ENCODE data around the gene RHOU. TPM values are rescaled to one million over a fixed set of nuclear protein-coding genes. Genes with fewer than 3 reads are reported as not detected.

Gene RHOU
- total and polyA plus RNA-seq, 2 donors = 8.8 to 23.9 TPM

DNA sequence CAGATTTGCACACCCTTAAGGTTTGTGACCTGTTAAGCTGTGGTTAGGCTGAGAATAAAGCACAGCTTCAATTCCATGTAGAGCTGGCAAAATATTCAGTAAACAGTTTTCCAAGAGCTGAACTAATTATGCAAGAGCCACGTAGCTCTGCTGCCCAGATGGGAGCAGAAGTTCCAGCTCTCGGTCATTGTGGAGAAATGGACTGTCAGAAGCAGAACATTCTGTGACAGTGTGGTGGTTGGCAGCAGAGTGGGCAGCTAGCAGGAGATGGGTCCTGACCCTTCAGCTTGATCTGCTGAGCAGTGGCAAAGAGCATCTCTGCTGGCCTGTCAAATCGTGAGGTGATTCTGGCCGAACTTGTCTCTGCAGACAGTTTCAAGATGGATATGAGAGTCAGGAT lies 23.2 kb downstream of the RHOU start:
- 97% methylated on average over 4 of the region's 4 CpGs for WGBS
- DNase-seq (ENCODE audit: low read depth in 6 of 9, low spot score in 9 of 9) = no peak
- Histone ChIP-seq H3K36me3 (ENCODE audit: control insufficient read depth in 2 of 2, insufficient read depth in 2 of 2, low read length in 1 of 2) (no peaks in the 10 kb centered on the region), H3K27me3 (ENCODE audit: control insufficient read depth in 2 of 2, insufficient read depth in 1 of 2, low read length in 1 of 2) (peaks cover 2 to 9% of the 10 kb centered on the region in 2 donors), H3K9me3 (ENCODE audit: control insufficient read depth in 2 of 2, insufficient read depth in 1 of 2, low read length in 1 of 2) (no peaks in the 10 kb centered on the region), H3K27ac (ENCODE audit: low read depth in 1 of 2, low read length in 1 of 2) (no peak overlapping the region), H3K4me3 (ENCODE audit: low read length in 2 of 2) (no peak overlapping the region), H3K4me1 (ENCODE audit: control insufficient read depth in 2 of 2, insufficient read depth in 2 of 2, low read length in 2 of 2) (no peaks in the 10 kb centered on the region)

DNA sequence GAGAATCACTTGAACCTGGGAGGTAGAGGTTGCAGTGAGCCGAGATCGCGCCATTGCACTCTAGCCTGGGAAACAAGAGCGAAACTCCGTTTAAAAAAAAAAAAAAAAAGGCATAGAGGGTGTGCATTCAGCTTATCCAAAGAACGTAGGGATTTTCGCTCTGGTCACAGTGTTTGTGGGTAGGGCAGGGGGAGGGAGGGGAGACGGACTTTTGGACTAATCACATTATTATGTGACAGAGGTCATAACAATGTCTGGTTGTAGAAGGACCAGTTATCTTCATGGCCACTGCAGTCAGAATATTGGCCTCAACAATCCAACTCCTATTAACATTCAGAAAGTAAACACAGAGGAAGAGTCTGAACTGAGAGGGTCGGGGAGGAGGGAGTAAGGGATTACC lies 25.7 kb downstream of the RHOU start:
- no peak overlapping the region for H3K4me3 ChIP-seq (ENCODE audit: low read length in 2 of 2)
- H3K9me3 ChIP-seq (ENCODE audit: control insufficient read depth in 2 of 2, insufficient read depth in 1 of 2, low read length in 1 of 2) = no peaks in the 10 kb centered on the region
- no peaks in the 10 kb centered on the region for H3K27me3 ChIP-seq (ENCODE audit: control insufficient read depth in 2 of 2, insufficient read depth in 1 of 2, low read length in 1 of 2)
- WGBS = 90% methylated on average over 9 of the region's 9 CpGs
- H3K36me3 ChIP-seq (ENCODE audit: control insufficient read depth in 2 of 2, insufficient read depth in 2 of 2, low read length in 1 of 2) = no peaks in the 10 kb centered on the region
- DNase-seq (ENCODE audit: low read depth in 6 of 9, low spot score in 9 of 9) = no peak
- no peak overlapping the region for H3K27ac ChIP-seq (ENCODE audit: low read depth in 1 of 2, low read length in 1 of 2)
- H3K4me1 ChIP-seq (ENCODE audit: control insufficient read depth in 2 of 2, insufficient read depth in 2 of 2, low read length in 2 of 2) = peaks cover 6 to 12% of the 10 kb centered on the region in 2 donors

DNA sequence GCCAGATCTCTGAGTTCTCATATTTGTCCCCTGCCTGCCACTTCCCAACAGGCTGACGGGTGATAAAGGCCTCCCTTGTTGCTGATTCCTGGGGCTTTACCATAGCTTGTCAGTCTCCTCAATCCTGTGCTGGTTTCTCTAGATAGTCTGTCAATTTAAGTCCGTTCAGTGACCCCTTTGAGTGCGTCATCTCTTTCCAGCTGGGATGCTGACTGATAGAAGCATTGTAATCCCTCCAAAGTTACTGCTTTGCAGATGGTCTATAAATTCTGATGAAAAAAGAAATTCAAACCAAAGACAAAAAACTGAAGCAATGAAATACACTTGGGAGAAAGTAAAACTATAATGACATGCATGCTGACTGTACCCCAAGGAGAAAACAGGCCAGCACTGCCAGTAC lies 28.3 kb downstream of the RHOU start:
- peaks cover 6 to 22% of the 10 kb centered on the region in 2 donors for H3K4me1 ChIP-seq (ENCODE audit: control insufficient read depth in 2 of 2, insufficient read depth in 2 of 2, low read length in 2 of 2)
- WGBS = 87% methylated on average over 3 of the region's 3 CpGs
- no peak overlapping the region for H3K27ac ChIP-seq (ENCODE audit: low read depth in 1 of 2, low read length in 1 of 2)
- H3K9me3 ChIP-seq (ENCODE audit: control insufficient read depth in 2 of 2, insufficient read depth in 1 of 2, low read length in 1 of 2) = no peaks in the 10 kb centered on the region
- DNase-seq (ENCODE audit: low read depth in 6 of 9, low spot score in 9 of 9) = no peak
- H3K27me3 ChIP-seq (ENCODE audit: control insufficient read depth in 2 of 2, insufficient read depth in 1 of 2, low read length in 1 of 2) = no peaks in the 10 kb centered on the region
- no peaks in the 10 kb centered on the region for H3K36me3 ChIP-seq (ENCODE audit: control insufficient read depth in 2 of 2, insufficient read depth in 2 of 2, low read length in 1 of 2)
- no peak overlapping the region for H3K4me3 ChIP-seq (ENCODE audit: low read length in 2 of 2)

DNA sequence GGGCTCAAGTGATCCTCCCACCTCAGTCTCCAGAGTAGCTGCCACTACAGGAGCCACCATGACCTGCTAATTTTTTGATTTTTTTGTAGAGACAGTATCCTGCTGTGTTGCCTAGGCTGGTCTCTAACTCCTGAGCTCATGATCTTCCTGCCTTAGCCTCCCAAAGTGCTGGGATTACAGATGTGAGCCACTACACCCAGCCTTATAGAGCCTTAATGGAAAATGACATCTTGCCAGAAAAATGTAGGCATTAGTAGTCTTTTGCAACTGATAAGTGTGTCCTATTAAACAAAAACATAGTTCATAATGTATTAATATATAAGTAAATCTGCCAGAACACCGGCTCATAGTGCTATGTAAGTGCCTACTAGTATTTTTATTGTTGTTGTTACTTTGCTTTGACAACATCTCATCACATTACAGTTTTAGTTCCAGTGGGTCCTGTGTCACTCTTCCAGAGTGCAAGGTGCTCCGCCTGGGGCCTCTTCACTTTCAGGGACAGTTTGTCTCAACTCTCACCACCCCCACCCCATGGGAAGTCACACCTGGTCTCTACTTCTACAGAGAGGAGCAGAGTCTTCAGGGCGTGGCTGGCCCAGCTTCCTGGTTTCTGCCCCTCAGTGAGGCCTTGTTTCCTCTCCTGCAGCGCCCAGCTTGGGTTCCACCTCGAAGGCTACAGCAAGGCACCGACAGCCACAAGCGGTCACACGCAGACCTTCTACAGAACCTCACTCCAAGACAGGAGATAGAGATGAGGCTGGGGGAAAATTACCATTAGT lies 30.1 kb downstream of the RHOU start:
- peaks cover 6 to 22% of the 10 kb centered on the region in 2 donors for H3K4me1 ChIP-seq (ENCODE audit: control insufficient read depth in 2 of 2, insufficient read depth in 2 of 2, low read length in 2 of 2)
- peak; percentile 12 to 75 (median 34) for DNase-seq (ENCODE audit: low read depth in 6 of 9, low spot score in 9 of 9)
- H3K36me3 ChIP-seq (ENCODE audit: control insufficient read depth in 2 of 2, insufficient read depth in 2 of 2, low read length in 1 of 2) = no peaks in the 10 kb centered on the region
- H3K27ac ChIP-seq (ENCODE audit: low read depth in 1 of 2, low read length in 1 of 2) = peak overlapping the region in 1 of 2 donors; percentile 71
- H3K4me3 ChIP-seq (ENCODE audit: low read length in 2 of 2) = no peak overlapping the region
- no peaks in the 10 kb centered on the region for H3K27me3 ChIP-seq (ENCODE audit: control insufficient read depth in 2 of 2, insufficient read depth in 1 of 2, low read length in 1 of 2)
- WGBS = 68% methylated on average over 8 of the region's 8 CpGs
- H3K9me3 ChIP-seq (ENCODE audit: control insufficient read depth in 2 of 2, insufficient read depth in 1 of 2, low read length in 1 of 2) = no peaks in the 10 kb centered on the region

DNA sequence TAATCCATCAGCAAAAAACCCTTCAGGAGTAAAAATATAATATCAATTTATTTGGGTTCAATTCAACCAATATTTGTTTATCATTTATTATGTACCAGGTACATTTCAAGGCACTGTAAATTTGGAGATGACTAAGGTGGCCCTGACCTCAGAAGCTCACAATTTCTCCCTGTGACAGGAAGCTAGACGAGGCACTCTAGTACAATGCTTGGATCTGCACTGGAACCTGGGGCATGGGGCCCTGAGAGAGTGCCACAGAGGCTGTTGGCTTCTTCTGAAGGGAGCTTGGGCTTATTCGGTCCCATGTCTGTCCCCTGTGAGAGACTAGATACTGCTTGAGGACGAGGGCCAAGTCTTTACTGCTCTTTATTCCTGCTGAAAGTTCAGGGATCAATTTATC lies 31.5 kb downstream of the RHOU start:
- Histone ChIP-seq H3K4me1 (ENCODE audit: control insufficient read depth in 2 of 2, insufficient read depth in 2 of 2, low read length in 2 of 2) (peaks cover 6 to 24% of the 10 kb centered on the region in 2 donors), H3K36me3 (ENCODE audit: control insufficient read depth in 2 of 2, insufficient read depth in 2 of 2, low read length in 1 of 2) (no peaks in the 10 kb centered on the region), H3K27me3 (ENCODE audit: control insufficient read depth in 2 of 2, insufficient read depth in 1 of 2, low read length in 1 of 2) (no peaks in the 10 kb centered on the region), H3K4me3 (ENCODE audit: low read length in 2 of 2) (no peak overlapping the region), H3K9me3 (ENCODE audit: control insufficient read depth in 2 of 2, insufficient read depth in 1 of 2, low read length in 1 of 2) (no peaks in the 10 kb centered on the region), H3K27ac (ENCODE audit: low read depth in 1 of 2, low read length in 1 of 2) (no peak overlapping the region)
- 90% methylated on average over 3 of the region's 3 CpGs for WGBS
- DNase-seq (ENCODE audit: low read depth in 6 of 9, low spot score in 9 of 9) = no peak

DNA sequence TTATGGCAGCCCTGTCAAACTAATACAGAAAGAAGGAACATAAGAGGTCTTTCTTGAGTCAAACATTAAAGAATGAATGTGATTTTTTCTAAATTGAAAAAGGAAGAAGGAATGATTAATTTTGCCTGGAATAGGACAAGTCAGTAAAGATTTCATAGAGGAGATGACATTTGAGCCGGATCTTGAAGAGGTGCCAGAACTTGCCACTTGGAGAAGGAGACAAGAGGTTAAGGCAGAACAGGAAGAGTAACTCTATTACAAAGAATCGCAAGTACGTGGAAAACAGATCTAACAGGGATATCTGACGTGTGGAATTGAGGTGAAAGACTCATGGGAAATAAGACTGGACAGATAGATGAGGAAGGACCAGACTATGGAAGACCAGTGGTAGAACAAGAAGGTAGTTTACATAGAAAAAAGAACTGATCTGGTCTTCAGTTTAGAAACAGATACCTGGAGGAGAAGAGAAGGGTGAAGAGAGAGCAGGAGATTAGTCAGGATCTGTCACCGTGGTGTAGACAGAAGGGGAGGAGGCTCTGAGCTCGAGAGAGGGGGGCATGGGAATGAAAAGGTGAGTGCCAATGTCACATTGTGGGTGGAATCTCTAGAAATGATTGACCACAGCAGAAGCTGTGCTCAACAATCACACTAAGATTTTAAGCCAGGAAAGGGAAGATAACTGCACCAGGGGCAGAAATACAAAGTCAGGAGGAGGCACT lies 32.5 kb downstream of the RHOU start:
- H3K4me1 ChIP-seq (ENCODE audit: control insufficient read depth in 2 of 2, insufficient read depth in 2 of 2, low read length in 2 of 2) = peaks cover 6 to 28% of the 10 kb centered on the region in 2 donors
- 91% methylated on average over 6 of the region's 6 CpGs for WGBS
- no peaks in the 10 kb centered on the region for H3K27me3 ChIP-seq (ENCODE audit: control insufficient read depth in 2 of 2, insufficient read depth in 1 of 2, low read length in 1 of 2)
- no peak overlapping the region for H3K27ac ChIP-seq (ENCODE audit: low read depth in 1 of 2, low read length in 1 of 2)
- no peaks in the 10 kb centered on the region for H3K9me3 ChIP-seq (ENCODE audit: control insufficient read depth in 2 of 2, insufficient read depth in 1 of 2, low read length in 1 of 2)
- H3K36me3 ChIP-seq (ENCODE audit: control insufficient read depth in 2 of 2, insufficient read depth in 2 of 2, low read length in 1 of 2) = no peaks in the 10 kb centered on the region
- DNase-seq (ENCODE audit: low read depth in 6 of 9, low spot score in 9 of 9) = no peak
- H3K4me3 ChIP-seq (ENCODE audit: low read length in 2 of 2) = no peak overlapping the region

DNA sequence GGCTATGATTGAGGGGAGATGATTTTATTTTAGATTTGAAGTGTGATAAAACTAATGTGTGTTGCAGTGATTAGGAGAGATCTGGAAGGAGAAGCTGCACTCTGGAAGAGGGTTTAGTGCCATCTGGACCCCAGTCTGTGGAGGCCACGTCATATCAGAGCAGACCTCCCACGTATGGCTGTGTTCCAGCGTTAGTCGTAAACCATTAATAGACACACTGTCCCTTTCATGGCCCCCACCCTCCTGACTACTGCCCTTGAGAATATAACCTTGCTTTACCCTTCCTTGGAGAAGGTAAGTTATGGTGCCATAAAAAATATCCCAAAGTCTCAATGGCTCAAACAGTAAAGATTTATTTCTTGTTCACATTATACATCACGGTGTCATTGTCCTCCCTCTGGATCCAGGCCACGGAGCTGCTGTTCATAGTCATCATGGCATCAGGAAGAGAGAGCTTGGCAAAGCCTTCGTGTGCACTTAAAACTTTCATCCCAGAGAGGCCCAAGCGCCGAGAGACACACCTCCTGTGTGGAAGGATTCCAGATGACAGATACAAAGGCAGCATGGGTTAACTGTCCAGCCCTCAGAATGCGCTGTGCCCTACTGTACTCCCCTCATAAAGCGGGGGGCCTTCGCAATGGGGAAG lies 33.2 kb downstream of the RHOU start:
- no peaks in the 10 kb centered on the region for H3K27me3 ChIP-seq (ENCODE audit: control insufficient read depth in 2 of 2, insufficient read depth in 1 of 2, low read length in 1 of 2)
- H3K36me3 ChIP-seq (ENCODE audit: control insufficient read depth in 2 of 2, insufficient read depth in 2 of 2, low read length in 1 of 2) = no peaks in the 10 kb centered on the region
- H3K27ac ChIP-seq (ENCODE audit: low read depth in 1 of 2, low read length in 1 of 2) = no peak overlapping the region
- no peak overlapping the region for H3K4me3 ChIP-seq (ENCODE audit: low read length in 2 of 2)
- H3K4me1 ChIP-seq (ENCODE audit: control insufficient read depth in 2 of 2, insufficient read depth in 2 of 2, low read length in 2 of 2) = peaks cover 6 to 30% of the 10 kb centered on the region in 2 donors
- H3K9me3 ChIP-seq (ENCODE audit: control insufficient read depth in 2 of 2, insufficient read depth in 1 of 2, low read length in 1 of 2) = no peaks in the 10 kb centered on the region
- DNase-seq (ENCODE audit: low read depth in 6 of 9, low spot score in 9 of 9) = no peak
- 94% methylated on average over 12 of the region's 12 CpGs for WGBS

DNA sequence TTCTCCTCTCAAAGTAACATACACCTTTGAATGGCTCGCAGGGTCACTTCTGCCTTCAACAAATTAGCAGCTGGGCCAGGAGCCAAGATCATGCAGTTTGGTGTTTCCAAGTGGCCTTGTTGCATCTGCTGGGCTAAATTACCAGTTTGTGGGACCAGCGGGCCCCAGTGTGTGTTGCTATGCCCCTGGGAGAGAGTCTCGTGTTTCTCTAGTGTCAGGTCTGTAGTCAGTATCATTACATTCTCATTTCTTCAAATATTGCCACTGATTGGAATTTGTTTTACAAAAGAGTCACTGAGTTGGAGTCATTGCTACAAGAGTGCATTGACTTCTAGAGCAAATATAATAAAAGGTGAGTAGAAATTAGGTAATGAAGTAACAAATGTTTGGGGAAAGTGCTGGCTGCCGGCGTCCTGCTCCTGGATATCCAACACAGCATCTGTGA lies 35.5 kb downstream of the RHOU start:
- Histone ChIP-seq H3K9me3 (ENCODE audit: control insufficient read depth in 2 of 2, insufficient read depth in 1 of 2, low read length in 1 of 2) (peaks cover 0 to 4% of the 10 kb centered on the region in 2 donors), H3K4me1 (ENCODE audit: control insufficient read depth in 2 of 2, insufficient read depth in 2 of 2, low read length in 2 of 2) (peaks cover 1 to 26% of the 10 kb centered on the region in 2 donors), H3K36me3 (ENCODE audit: control insufficient read depth in 2 of 2, insufficient read depth in 2 of 2, low read length in 1 of 2) (no peaks in the 10 kb centered on the region), H3K4me3 (ENCODE audit: low read length in 2 of 2) (no peak overlapping the region), H3K27me3 (ENCODE audit: control insufficient read depth in 2 of 2, insufficient read depth in 1 of 2, low read length in 1 of 2) (no peaks in the 10 kb centered on the region), H3K27ac (ENCODE audit: low read depth in 1 of 2, low read length in 1 of 2) (no peak overlapping the region)
- no peak for DNase-seq (ENCODE audit: low read depth in 6 of 9, low spot score in 9 of 9)
- WGBS = 94% methylated on average over 5 of the region's 5 CpGs
